Keratinocyte (primary cell): ENCODE data around the gene RIPK1. TPM values are rescaled to one million over a fixed set of nuclear protein-coding genes. Genes with fewer than 3 reads are reported as not detected.
"Not testable (repeated sequence)": the region's sequence is repeated elsewhere in the genome, so short reads cannot be mapped to it uniquely, and the experiment has no call there.

Source experiments
- DNase-seq: peaks from one replicate; pipeline ENCODE4 v3.0.0-alpha.2; 2011; ENCODE audit warnings: low read depth, missing footprints, low spot score
- FAIRE-seq: peaks from 2 replicates; lab custom pipeline; 2011; peaks lifted over from hg19 to GRCh38; lab: Jason Lieb, UNC
- H2AFZ ChIP-seq: 2 replicates; pipeline ENCODE4 v1.6.0; 2012; ENCODE audit warnings: low read length, control low read depth, inconsistent platforms; ENCODE audit not compliant: control insufficient read depth
- H3K27ac ChIP-seq: 2 replicates; pipeline ENCODE4 v1.5.1; 2011; ENCODE audit warnings: low read length; ENCODE audit not compliant: control insufficient read depth, insufficient read depth
- H3K27me3 ChIP-seq: 3 replicates; pipeline ENCODE4 v1.6.0; 2011; ENCODE audit warnings: low read length; ENCODE audit not compliant: control insufficient read depth, insufficient read depth; ENCODE audit errors: extremely low read depth
- H3K36me3 ChIP-seq, 2 experiments: 2 replicates in 1 of 2; 3 replicates in 1 of 2; pipeline ENCODE4 v1.5.1; 2011; ENCODE audit warnings: low read length in 2 of 2, mild to moderate bottlenecking in 1 of 2; ENCODE audit not compliant: control insufficient read depth in 2 of 2, insufficient read depth in 2 of 2; ENCODE audit errors: extremely low read depth in 1 of 2
- H3K4me1 ChIP-seq: 3 replicates; pipeline ENCODE4 v1.5.1; 2011; ENCODE audit warnings: low read length; ENCODE audit not compliant: control insufficient read depth, insufficient read depth; ENCODE audit errors: extremely low read depth
- H3K4me2 ChIP-seq: 3 replicates; pipeline ENCODE4 v1.6.0; 2011; ENCODE audit warnings: low read depth, low read length; ENCODE audit not compliant: control insufficient read depth, insufficient read depth; ENCODE audit errors: extremely low read depth
- H3K4me3 ChIP-seq, 3 experiments: fragments of 200-600 bp in 1 of 3; sonication (generic) in 1 of 3; 2 replicates in 2 of 3; 3 replicates in 1 of 3; pipeline ENCODE4 v1.5.1; 2011 to 2016; ENCODE audit warnings: low read length in 3 of 3, mild to moderate bottlenecking in 3 of 3, control low read depth in 2 of 3, inconsistent platforms in 1 of 3, low read depth in 1 of 3, mixed read lengths in 1 of 3, mixed run types in 1 of 3, moderate library complexity in 1 of 3; ENCODE audit not compliant: control insufficient read depth in 2 of 3, insufficient read depth in 2 of 3; ENCODE audit errors: extremely low read depth in 1 of 3
- H3K79me2 ChIP-seq: 2 replicates; pipeline ENCODE4 v1.6.0; 2012; ENCODE audit warnings: low read length; ENCODE audit not compliant: control insufficient read depth, insufficient read depth
- H3K9ac ChIP-seq: 3 replicates; pipeline ENCODE4 v1.6.0; 2011; ENCODE audit warnings: low read length; ENCODE audit not compliant: control insufficient read depth, insufficient read depth; ENCODE audit errors: extremely low read depth
- H3K9me1 ChIP-seq: 3 replicates; pipeline ENCODE4 v1.6.0; 2011; ENCODE audit warnings: low read length; ENCODE audit not compliant: control insufficient read depth, insufficient read depth; ENCODE audit errors: extremely low read depth
- H3K9me3 ChIP-seq: 2 replicates; pipeline ENCODE4 v1.5.1; 2012; ENCODE audit warnings: low read depth, low read length; ENCODE audit not compliant: control insufficient read depth
- H4K20me1 ChIP-seq: 3 replicates; pipeline ENCODE4 v1.6.0; 2011; ENCODE audit warnings: low read length; ENCODE audit not compliant: control insufficient read depth, insufficient read depth; ENCODE audit errors: extremely low read depth
- EZH2 ChIP-seq: IDR thresholded peaks from one replicate; pipeline ENCODE4 v1.6.1; 2012; ENCODE audit warnings: inconsistent platforms, mild to moderate bottlenecking, low read length, moderate library complexity
- dilution Hi-C: fragments of 300-500 bp; cut with MboI; formaldehyde crosslinking; loops from one replicate; pipeline ENCODE4 v1.7.0; 2020; ENCODE audit warnings: low sequenced_read_pairs; ENCODE audit not compliant: extremely low pct_ligation_motif_present
- polyA plus RNA-seq, 5 experiments: library from polyadenylated mRNA; depleted of rRNA in 3 of 5; stranded (reverse) in 3 of 5; stranded (forward) in 1 of 5; unstranded in 1 of 5; fragments of >200 nt; gene quantifications; 1 replicate in 1 of 5; 2 replicates in 3 of 5; 3 replicates in 1 of 5; pipeline versions ENCODE4 v1.2.1 to v1.2.3, GENCODE V29; 2011 to 2012; ENCODE audit warnings: missing spikeins in 2 of 5, low read depth in 1 of 5, low replicate concordance in 1 of 5
- TF ChIP-seq, protein P1 (sequence below), 3 experiments: IDR thresholded peaks in 1 of 3; conservative IDR thresholded peaks in 1 of 3; optimal IDR thresholded peaks in 1 of 3; 2 replicates in 2 of 3; 3 replicates in 1 of 3; pipeline versions ENCODE3 to v1.5.1; 2011; ENCODE audit warnings: low read length in 3 of 3, mild to moderate bottlenecking in 3 of 3, moderate library complexity in 2 of 3, control low read depth in 1 of 3, inconsistent platforms in 1 of 3; ENCODE audit not compliant: insufficient read depth in 2 of 3; ENCODE audit errors: extremely low read depth in 1 of 3

Gene RIPK1
- polyA plus RNA-seq, 1 donor (not counting 4 experiments of a cell fraction or from before 2014, with no cell fraction given): 13.8 TPM

DNA sequence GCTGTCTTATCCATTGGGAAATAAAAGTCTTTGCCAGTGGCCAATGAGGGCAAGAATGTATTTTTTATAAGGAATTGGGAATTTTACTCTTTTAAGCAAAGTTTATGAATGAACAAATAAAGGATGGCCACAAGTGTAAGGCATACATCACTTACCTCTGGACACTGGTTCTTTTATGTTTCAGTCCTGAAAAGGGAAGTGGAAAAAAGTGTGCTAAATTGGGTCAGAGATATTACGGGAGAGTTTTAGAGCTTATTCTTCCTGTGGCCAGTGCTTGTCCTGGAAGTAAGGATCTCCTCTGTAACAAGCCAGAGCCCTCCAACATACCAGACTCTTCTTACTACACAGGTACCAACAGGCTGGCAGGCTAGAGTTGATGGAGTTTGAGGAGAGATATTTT, 22.5 kb upstream of the RIPK1 start:
- no peaks in the 10 kb centered on the region for H3K9me3 ChIP-seq
- H3K4me3 ChIP-seq: no peak overlapping the region
- DNase-seq (no peak), FAIRE-seq (no peak)
- no peak overlapping the region for H3K27ac ChIP-seq
- no peak overlapping the region for H2AFZ ChIP-seq
- TF ChIP-seq, protein P1, sequence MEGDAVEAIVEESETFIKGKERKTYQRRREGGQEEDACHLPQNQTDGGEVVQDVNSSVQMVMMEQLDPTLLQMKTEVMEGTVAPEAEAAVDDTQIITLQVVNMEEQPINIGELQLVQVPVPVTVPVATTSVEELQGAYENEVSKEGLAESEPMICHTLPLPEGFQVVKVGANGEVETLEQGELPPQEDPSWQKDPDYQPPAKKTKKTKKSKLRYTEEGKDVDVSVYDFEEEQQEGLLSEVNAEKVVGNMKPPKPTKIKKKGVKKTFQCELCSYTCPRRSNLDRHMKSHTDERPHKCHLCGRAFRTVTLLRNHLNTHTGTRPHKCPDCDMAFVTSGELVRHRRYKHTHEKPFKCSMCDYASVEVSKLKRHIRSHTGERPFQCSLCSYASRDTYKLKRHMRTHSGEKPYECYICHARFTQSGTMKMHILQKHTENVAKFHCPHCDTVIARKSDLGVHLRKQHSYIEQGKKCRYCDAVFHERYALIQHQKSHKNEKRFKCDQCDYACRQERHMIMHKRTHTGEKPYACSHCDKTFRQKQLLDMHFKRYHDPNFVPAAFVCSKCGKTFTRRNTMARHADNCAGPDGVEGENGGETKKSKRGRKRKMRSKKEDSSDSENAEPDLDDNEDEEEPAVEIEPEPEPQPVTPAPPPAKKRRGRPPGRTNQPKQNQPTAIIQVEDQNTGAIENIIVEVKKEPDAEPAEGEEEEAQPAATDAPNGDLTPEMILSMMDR (optimal IDR thresholded peaks at IDR 0.05 in 1 of 3, IDR thresholded peaks at IDR 0.05 in 1 of 3, conservative IDR thresholded peaks at IDR 0.05 in 1 of 3; ENCODE audit: extremely low read depth in 1 of 3, insufficient read depth in 2 of 3, low read length in 3 of 3): no peak
- TF ChIP-seq EZH2: no peak
- H3K79me2 ChIP-seq: no peaks in the 10 kb centered on the region
- no peak overlapping the region for H3K4me2 ChIP-seq
- no peak overlapping the region for H3K9ac ChIP-seq
- H3K36me3 ChIP-seq: no peaks in the 10 kb centered on the region
- H3K27me3 ChIP-seq: no peaks in the 10 kb centered on the region
- no peaks in the 10 kb centered on the region for H3K9me1 ChIP-seq
- no peaks in the 10 kb centered on the region for H4K20me1 ChIP-seq
- H3K4me1 ChIP-seq: no peaks in the 10 kb centered on the region
- dilution Hi-C loops: no loop called here

DNA sequence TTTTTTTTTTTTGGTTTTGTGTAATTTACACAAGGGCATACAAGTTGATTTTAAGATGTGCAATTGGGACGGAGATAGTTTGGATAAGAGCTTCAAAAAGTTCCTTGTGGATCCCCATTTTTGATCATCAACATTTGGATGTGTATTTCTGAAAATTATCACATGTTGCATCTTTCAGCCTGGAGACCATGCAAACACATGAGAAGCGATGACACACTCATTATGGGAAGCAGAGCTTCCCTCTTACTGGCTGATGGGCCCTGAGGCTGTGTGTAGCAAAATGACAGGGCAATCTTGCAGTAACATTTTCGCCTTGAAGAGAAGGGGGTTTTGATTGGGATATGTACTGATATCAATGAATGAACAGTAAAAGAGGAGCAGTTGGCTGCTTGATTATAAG, 22.0 kb upstream of the RIPK1 start:
- H3K79me2 ChIP-seq: no peaks in the 10 kb centered on the region

DNA sequence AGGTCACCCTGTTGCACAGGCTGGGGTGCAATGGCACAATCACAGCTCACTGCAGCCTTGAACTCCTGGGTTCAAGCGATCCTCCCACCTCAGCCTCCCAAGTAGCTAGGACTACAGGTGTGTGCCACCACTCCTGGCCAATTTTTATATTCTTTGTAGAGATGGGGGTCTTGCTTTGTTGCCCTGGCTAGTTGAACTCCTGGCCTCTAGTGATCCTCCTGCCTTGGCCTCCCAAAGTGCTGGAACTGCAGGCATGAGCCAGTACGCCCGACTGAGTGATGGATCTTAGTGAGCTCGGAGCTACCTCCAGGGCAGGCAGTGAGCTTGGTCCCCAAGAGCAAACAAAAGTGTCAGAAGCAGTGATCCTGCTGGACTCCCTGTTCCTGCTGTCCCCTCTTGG, 20.3 kb upstream of the RIPK1 start:
- H3K4me3 ChIP-seq, H3K9ac ChIP-seq, H3K27me3 ChIP-seq, FAIRE-seq, DNase-seq, H3K9me1 ChIP-seq, H3K9me3 ChIP-seq, H2AFZ ChIP-seq, H4K20me1 ChIP-seq, H3K79me2 ChIP-seq, H3K4me1 ChIP-seq, H3K36me3 ChIP-seq, H3K4me2 ChIP-seq, H3K27ac ChIP-seq, dilution Hi-C loops: not testable (repeated sequence)

More for the DNA sequence above, 22.0 kb upstream of the RIPK1 start:
- Histone ChIP-seq H3K27me3 (no peaks in the 10 kb centered on the region), H2AFZ (no peak overlapping the region), H4K20me1 (no peaks in the 10 kb centered on the region), H3K27ac (no peak overlapping the region), H3K4me1 (no peaks in the 10 kb centered on the region), H3K36me3 (no peaks in the 10 kb centered on the region), H3K9me1 (no peaks in the 10 kb centered on the region), H3K4me3 (no peak overlapping the region), H3K4me2 (no peak overlapping the region), H3K9me3 (no peaks in the 10 kb centered on the region), H3K9ac (no peak overlapping the region)
- dilution Hi-C loops: no loop called here
- DNase-seq (no peak), FAIRE-seq (no peak)
- TF ChIP-seq, protein P1 (optimal IDR thresholded peaks at IDR 0.05 in 1 of 3, IDR thresholded peaks at IDR 0.05 in 1 of 3, conservative IDR thresholded peaks at IDR 0.05 in 1 of 3; ENCODE audit: extremely low read depth in 1 of 3, insufficient read depth in 2 of 3, low read length in 3 of 3): no peak
- TF ChIP-seq EZH2: no peak
